HG03280 (cell line): Measurements from ENCODE around the gene RNF121.

ENCODE experiments used
- ATAC-seq: cut with Tn5 transposase; IDR thresholded peaks from one replicate; pipeline ENCODE4 v1.9.1; 2021; ENCODE audit warnings: mild to moderate bottlenecking, moderate library complexity; ENCODE audit not compliant: unreplicated experiment

The RNF121 gene

DNA sequence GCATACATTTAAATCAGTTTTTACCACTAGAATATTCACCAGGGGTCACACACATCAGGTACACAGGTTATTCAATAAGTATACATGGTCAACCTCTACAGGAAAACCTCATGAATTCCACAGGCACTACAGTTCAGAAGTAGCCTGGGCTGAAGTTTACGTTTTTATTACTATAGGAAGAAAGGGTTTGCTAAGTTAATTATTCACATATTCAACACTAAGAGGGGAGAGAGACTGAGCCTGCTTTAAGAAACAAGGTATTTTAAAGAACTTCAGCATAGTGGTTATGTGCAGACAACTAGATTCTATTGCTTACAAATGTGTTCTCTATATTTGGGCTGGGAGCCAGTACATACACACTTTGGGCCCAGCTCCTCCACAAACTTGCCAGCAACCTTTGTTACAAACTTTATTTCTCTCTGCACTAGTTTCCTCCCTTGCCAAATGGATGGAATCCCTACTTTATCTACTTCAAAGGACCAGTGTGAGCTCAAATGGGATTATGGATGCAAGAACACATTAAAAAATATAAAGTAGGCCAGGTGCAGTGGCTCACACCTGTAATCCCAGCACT lies 101.7 kb downstream of the RNF121 start:
- ATAC-seq: no peak

- no peak for ATAC-seq
Observed at GRCh38 chr11:72036687-72037086, 107.8 kb downstream of the RNF121 start.

GRCh38 chr11:72037554-72038311 lies 108.9 kb downstream of the RNF121 start:
- ATAC-seq: no peak

GRCh38 chr11:72038491-72038890 lies 109.6 kb downstream of the RNF121 start:
- ATAC-seq: no peak

- ATAC-seq: no peak
Observed at GRCh38 chr11:72039031-72039855, 110.4 kb downstream of the RNF121 start.

GRCh38 chr11:72039856-72040401 lies 111.1 kb downstream of the RNF121 start:
- ATAC-seq: no peak

GRCh38 chr11:72040491-72041363 lies 111.9 kb downstream of the RNF121 start:
- no peak for ATAC-seq

GRCh38 chr11:72041364-72042063 lies 112.7 kb downstream of the RNF121 start:
- no peak for ATAC-seq

DNA sequence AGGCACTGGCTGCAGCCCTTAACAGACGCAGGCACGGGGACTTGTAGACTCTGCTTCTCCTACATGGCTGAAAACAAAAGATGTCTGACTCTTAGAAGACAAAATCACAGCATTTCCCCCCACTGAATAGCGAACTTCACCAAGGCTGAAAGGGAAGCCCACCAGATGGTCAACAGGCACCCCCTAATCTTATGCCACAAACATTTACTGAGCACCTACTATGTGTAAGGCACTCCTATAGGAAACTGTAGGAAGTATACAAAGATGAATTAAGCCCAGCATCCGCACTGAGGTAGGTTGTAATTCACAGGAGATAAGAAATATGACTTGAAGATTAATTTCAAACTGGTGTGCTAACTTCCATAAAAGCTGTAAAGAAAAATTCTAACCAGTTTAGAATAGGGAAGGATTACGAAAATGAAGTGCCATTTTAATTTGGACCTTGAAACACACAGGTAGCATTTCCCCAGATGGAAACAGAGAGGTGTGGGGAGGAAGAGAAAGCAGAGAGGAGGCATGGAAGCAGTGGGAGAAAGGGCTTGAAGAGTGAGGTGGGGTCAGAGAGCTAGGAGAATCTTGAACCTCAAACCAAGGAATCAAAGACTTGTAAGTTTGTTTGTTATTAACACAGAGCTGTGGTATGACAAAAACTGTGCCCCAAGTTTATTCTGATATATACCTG lies 113.4 kb downstream of the RNF121 start:
- no peak for ATAC-seq

DNA sequence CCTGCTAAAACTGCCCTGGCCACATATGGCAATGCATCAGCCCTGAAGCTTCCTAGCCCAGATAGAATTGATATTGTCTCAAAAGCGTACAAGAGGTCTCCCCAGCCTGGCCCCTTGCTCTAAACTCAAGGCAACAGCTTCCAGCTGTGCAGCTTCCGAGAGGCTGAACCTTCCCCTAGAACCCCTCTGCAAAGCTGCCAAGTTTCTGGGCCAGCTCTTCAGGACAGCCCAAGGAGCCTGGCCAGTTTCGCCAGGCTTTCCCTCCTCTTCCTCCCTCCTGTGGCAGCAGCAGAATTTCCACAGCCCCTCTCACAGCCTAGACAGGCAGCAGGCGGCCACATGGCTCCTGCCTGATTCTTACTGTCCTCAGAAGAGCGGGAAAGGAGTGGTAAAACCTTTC lies 117.0 kb downstream of the RNF121 start:
- ATAC-seq: no peak
